Upper lobe of left lung (tissue), 4 donors: ENCODE measurements around the gene TMEM182.
A peak's percentile ranks its signal among the peaks of the same experiment; 100 is the strongest.

Source experiments
- CTCF ChIP-seq, 6 experiments: fragments of 450-650 bp in 4 of 6; fragments of 200-600 bp in 2 of 6; sonication (generic) in 2 of 6; IDR thresholded peaks; one replicate each; pipeline ENCODE4 v1.5.1; 2016 to 2019; ENCODE audit warnings: antibody characterized with exemption in 6 of 6
- EP300 ChIP-seq, 4 donors: sonication (generic); formaldehyde crosslinking; IDR thresholded peaks; one replicate each; pipeline ENCODE4 v1.5.1; 2017; ENCODE audit warnings: antibody characterized with exemption in 4 of 4, control low read depth in 2 of 4
- POLR2A ChIP-seq, 4 donors: fragments of 450-650 bp; IDR thresholded peaks; one replicate each; pipeline ENCODE4 v1.5.1; 2016 to 2017; ENCODE audit warnings: antibody characterized with exemption in 4 of 4, mild to moderate bottlenecking in 2 of 4
- POLR2AphosphoS5 ChIP-seq, 2 donors: sonication (generic); formaldehyde crosslinking; IDR thresholded peaks; one replicate each; pipeline ENCODE4 v1.5.1; 2017; ENCODE audit warnings: antibody characterized with exemption in 2 of 2

GRCh38 chr2:102736410-102737409, 25.1 kb upstream of the TMEM182 start:
- TF ChIP-seq EP300 (IDR thresholded peaks at IDR 0.05) (no peak), CTCF (IDR thresholded peaks at IDR 0.05) (peak in 1 of 6 experiments; percentile 16), POLR2A (IDR thresholded peaks at IDR 0.05) (peak in 2 of 4 donors; percentile 60 to 90), POLR2AphosphoS5 (IDR thresholded peaks at IDR 0.05) (peak; percentile 37 to 83)
